ENCODE measurements around the gene SDC3.

DNA sequence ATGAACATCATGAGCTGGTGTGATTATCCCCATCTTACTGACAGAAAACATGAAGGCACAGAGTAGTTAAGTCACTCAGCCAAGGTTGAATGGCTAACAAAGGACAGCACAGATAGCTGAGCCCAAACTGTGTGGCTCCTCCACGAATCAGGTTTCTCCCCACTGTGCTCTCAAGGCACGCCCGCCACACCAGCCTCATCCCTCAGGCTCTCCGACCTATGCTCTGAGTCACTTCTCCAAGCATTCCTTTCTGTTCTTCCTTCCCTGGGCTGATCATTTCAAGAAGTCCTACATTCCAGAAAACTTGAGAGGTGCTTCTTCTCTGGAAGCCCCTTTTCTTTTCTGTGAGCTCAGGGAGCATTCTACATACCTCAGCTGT, 25.3 kb upstream of the SDC3 start:
- TF ChIP-seq, protein P1, sequence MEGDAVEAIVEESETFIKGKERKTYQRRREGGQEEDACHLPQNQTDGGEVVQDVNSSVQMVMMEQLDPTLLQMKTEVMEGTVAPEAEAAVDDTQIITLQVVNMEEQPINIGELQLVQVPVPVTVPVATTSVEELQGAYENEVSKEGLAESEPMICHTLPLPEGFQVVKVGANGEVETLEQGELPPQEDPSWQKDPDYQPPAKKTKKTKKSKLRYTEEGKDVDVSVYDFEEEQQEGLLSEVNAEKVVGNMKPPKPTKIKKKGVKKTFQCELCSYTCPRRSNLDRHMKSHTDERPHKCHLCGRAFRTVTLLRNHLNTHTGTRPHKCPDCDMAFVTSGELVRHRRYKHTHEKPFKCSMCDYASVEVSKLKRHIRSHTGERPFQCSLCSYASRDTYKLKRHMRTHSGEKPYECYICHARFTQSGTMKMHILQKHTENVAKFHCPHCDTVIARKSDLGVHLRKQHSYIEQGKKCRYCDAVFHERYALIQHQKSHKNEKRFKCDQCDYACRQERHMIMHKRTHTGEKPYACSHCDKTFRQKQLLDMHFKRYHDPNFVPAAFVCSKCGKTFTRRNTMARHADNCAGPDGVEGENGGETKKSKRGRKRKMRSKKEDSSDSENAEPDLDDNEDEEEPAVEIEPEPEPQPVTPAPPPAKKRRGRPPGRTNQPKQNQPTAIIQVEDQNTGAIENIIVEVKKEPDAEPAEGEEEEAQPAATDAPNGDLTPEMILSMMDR (IDR thresholded peaks at IDR 0.05; ENCODE audit: low read depth, low read length), result no peak
- no peak for TF ChIP-seq EZH2phosphoT487 (IDR thresholded peaks at IDR 0.05; ENCODE audit: low read depth)

Measured in OCI-LY3 (cell line).